ENCODE measurements around the gene ADCY9. TPM values are rescaled to one million over a fixed set of nuclear protein-coding genes. Genes with fewer than 3 reads are reported as not detected.

Gene ADCY9
- total RNA-seq, 1 donor from 2014 or later = 18.3 TPM

GRCh38 chr16:4096509-4096908, 19.7 kb downstream of the ADCY9 start:
- no peak for DNase-seq (ENCODE audit: extremely low read depth, low read depth, low spot score)

GRCh38 chr16:4094127-4094773, 22.0 kb downstream of the ADCY9 start:
- no peak for DNase-seq (ENCODE audit: extremely low read depth, low read depth, low spot score)

GRCh38 chr16:4093495-4094126, 22.6 kb downstream of the ADCY9 start:
- no peak for DNase-seq (ENCODE audit: extremely low read depth, low read depth, low spot score)

GRCh38 chr16:4092547-4093265, 23.5 kb downstream of the ADCY9 start:
- no peak for DNase-seq (ENCODE audit: extremely low read depth, low read depth, low spot score)

GRCh38 chr16:4091240-4092012, 24.8 kb downstream of the ADCY9 start:
- DNase-seq (ENCODE audit: extremely low read depth, low read depth, low spot score) = no peak

GRCh38 chr16:4090351-4090851, 25.8 kb downstream of the ADCY9 start:
- DNase-seq (ENCODE audit: extremely low read depth, low read depth, low spot score) = no peak

- DNase-seq (ENCODE audit: extremely low read depth, low read depth, low spot score) = no peak
These were observed 26.4 kb downstream of the ADCY9 start for GRCh38 chr16:4089811-4090301.

- no peak for DNase-seq (ENCODE audit: extremely low read depth, low read depth, low spot score)
These were observed 26.9 kb downstream of the ADCY9 start for GRCh38 chr16:4089251-4089810.

GRCh38 chr16:4087990-4088577, 28.2 kb downstream of the ADCY9 start:
- DNase-seq (ENCODE audit: extremely low read depth, low read depth, low spot score) = no peak

GRCh38 chr16:4087099-4087885, 28.9 kb downstream of the ADCY9 start:
- DNase-seq (ENCODE audit: extremely low read depth, low read depth, low spot score) = no peak

- no peak for DNase-seq (ENCODE audit: extremely low read depth, low read depth, low spot score)
These were observed 30.1 kb downstream of the ADCY9 start for GRCh38 chr16:4086153-4086552.

- DNase-seq (ENCODE audit: extremely low read depth, low read depth, low spot score) = no peak
These were observed 30.8 kb downstream of the ADCY9 start for GRCh38 chr16:4085405-4085970.

GRCh38 chr16:4083347-4083870, 32.8 kb downstream of the ADCY9 start:
- no peak for DNase-seq (ENCODE audit: extremely low read depth, low read depth, low spot score)

GRCh38 chr16:4082474-4083044, 33.7 kb downstream of the ADCY9 start:
- DNase-seq (ENCODE audit: extremely low read depth, low read depth, low spot score) = no peak

GRCh38 chr16:4081521-4082021, 34.7 kb downstream of the ADCY9 start:
- DNase-seq (ENCODE audit: extremely low read depth, low read depth, low spot score) = no peak

- DNase-seq (ENCODE audit: extremely low read depth, low read depth, low spot score) = no peak
These were observed 35.2 kb downstream of the ADCY9 start for GRCh38 chr16:4081047-4081446.

GRCh38 chr16:4077174-4077649, 39.0 kb downstream of the ADCY9 start:
- no peak for DNase-seq (ENCODE audit: extremely low read depth, low read depth, low spot score)

- no peak for DNase-seq (ENCODE audit: extremely low read depth, low read depth, low spot score)
These were observed 40.7 kb downstream of the ADCY9 start for GRCh38 chr16:4075534-4075933.

Measured in glomerular endothelial cell (primary cell).